T-cell (primary cell): ENCODE data around the gene ACACB. TPM values are rescaled to one million over a fixed set of nuclear protein-coding genes. Genes with fewer than 3 reads are reported as not detected.

Experiments used
- ATAC-seq, 4 experiments: fragments of 200-7000 bp in 3 of 4; fragments of 150-1000 bp in 1 of 4; cut with Tn5 transposase; replicated peaks in 1 of 4; 1 replicate in 3 of 4; 2 replicates in 1 of 4; pipeline ENCODE4 v1.10.0; 2021; ENCODE audit warnings: moderate library complexity in 3 of 4, mild to moderate bottlenecking in 2 of 4, moderate number of reproducible peaks in 1 of 4
- CTCF ChIA-PET, 2 donors: fragments of 300-600 bp; sonication (Branson Sonifier 250); formaldehyde crosslinking; loops; one replicate each; lab custom pipeline; 2022; ENCODE audit warnings: antibody characterized with exemption in 2 of 2; lab: Charles Lee
- POLR2A ChIA-PET, 2 donors: fragments of 300-600 bp; sonication (Branson Sonifier 250); formaldehyde crosslinking; loops; one replicate each; lab custom pipeline; 2022; ENCODE audit warnings: antibody characterized with exemption in 2 of 2; lab: Charles Lee
- DNase-seq, 35 experiments: peaks; one replicate each; pipeline versions ENCODE4 v3.0.0 to v3.0.0-alpha.2; 2013 to 2023
- H3K27ac ChIP-seq: one replicate; pipeline ENCODE4 v1.5.1; 2013; ENCODE audit warnings: low read length
- H3K27me3 ChIP-seq, 2 experiments: replicated peaks in 1 of 2; 1 replicate in 1 of 2; 2 replicates in 1 of 2; pipeline versions ENCODE4 v1.6.1 to v1.7.0; 2013; ENCODE audit warnings: low read length in 1 of 2, mixed read lengths in 1 of 2; ENCODE audit not compliant: control insufficient read depth in 2 of 2, insufficient read depth in 2 of 2; ENCODE audit errors: extremely low read depth in 1 of 2
- H3K36me3 ChIP-seq, 2 donors: 1 replicate in 1 of 2; 2 replicates in 1 of 2; pipeline versions ENCODE4 v1.6.1 to v1.7.0; 2013; ENCODE audit warnings: low read length in 1 of 2; ENCODE audit not compliant: control insufficient read depth in 2 of 2, insufficient read depth in 1 of 2; ENCODE audit errors: extremely low read depth in 1 of 2
- H3K4me1 ChIP-seq, 2 experiments: 1 replicate in 1 of 2; 2 replicates in 1 of 2; pipeline versions ENCODE4 v1.6.1 to v1.7.0; 2013; ENCODE audit warnings: low read length in 2 of 2, mixed read lengths in 1 of 2; ENCODE audit not compliant: insufficient read depth in 2 of 2, control insufficient read depth in 1 of 2; ENCODE audit errors: extremely low read depth in 1 of 2
- H3K4me3 ChIP-seq, 2 donors: 1 replicate in 1 of 2; 2 replicates in 1 of 2; pipeline versions ENCODE4 v1.5.1 to v1.7.0; 2013; ENCODE audit warnings: mild to moderate bottlenecking in 2 of 2, low read length in 1 of 2, moderate library complexity in 1 of 2; ENCODE audit not compliant: control insufficient read depth in 1 of 2; ENCODE audit errors: extremely low read depth in 1 of 2
- H3K9me3 ChIP-seq: 2 replicates; pipeline ENCODE4 v1.7.0; 2013
- H3K27ac Mint-ChIP-seq, 2 donors: one replicate each; pipeline ENCODE4 v1.8.0; 2020 to 2021; ENCODE audit warnings: mild to moderate bottlenecking in 2 of 2, mixed read lengths in 2 of 2
- H3K27me3 Mint-ChIP-seq, 2 donors: one replicate each; pipeline ENCODE4 v1.8.0; 2021 to 2022; ENCODE audit warnings: mixed read lengths in 2 of 2
- H3K36me3 Mint-ChIP-seq: one replicate; pipeline ENCODE4 v1.8.0; 2021; ENCODE audit warnings: mixed read lengths
- H3K4me1 Mint-ChIP-seq, 3 donors: one replicate each; pipeline ENCODE4 v1.8.0; 2020 to 2022; ENCODE audit warnings: mixed read lengths in 3 of 3, mild to moderate bottlenecking in 1 of 3
- H3K4me3 Mint-ChIP-seq, 3 donors: one replicate each; pipeline ENCODE4 v1.8.0; 2020 to 2022; ENCODE audit warnings: mild to moderate bottlenecking in 3 of 3, mixed read lengths in 3 of 3, moderate library complexity in 3 of 3
- H3K9me3 Mint-ChIP-seq, 3 donors: one replicate each; pipeline ENCODE4 v1.8.0; 2020 to 2022; ENCODE audit warnings: mixed read lengths in 3 of 3
- WGBS: methylation state at CpG from one replicate; pipeline ENCODE4 v1.1.5; 2013; ENCODE audit warnings: missing lambda C conversion rate; ENCODE audit not compliant: insufficient coverage; 5-methylcytosine and 5-hydroxymethylcytosine counted together
- total RNA-seq, 35 experiments: library from RNA in 6 of 35; stranded (reverse) in 6 of 35; fragments of 120-200 nt in 1 of 35; gene quantifications; one replicate each; pipeline versions ENCODE4 v1.2.1 to v1.2.4 and lab custom pipeline; 2013 to 2026

The ACACB gene
- total RNA-seq, 5 donors from 2014 or later (not counting 1 experiment from before 2014, with no cell fraction given), result 24.8 to 34.1 (median 32.1) TPM

GRCh38 chr12:109256011-109256410 is 139.6 kb downstream of the ACACB start:
- no peak for ATAC-seq
- H3K4me1 ChIP-seq, result no peaks in the 10 kb centered on the region
- Mint-ChIP-seq H3K9me3 (peaks cover 9 to 18% (median 15%) of the 10 kb centered on the region in 3 donors), H3K27me3 (no peaks in the 10 kb centered on the region), H3K27ac (no peak overlapping the region), H3K4me1 (no peaks in the 10 kb centered on the region), H3K36me3 (peaks cover 56% of the 10 kb centered on the region), H3K4me3 (no peak overlapping the region)
- H3K36me3 ChIP-seq, result peaks cover 0 to 8% of the 10 kb centered on the region in 2 donors
- H3K4me3 ChIP-seq, result no peak overlapping the region
- no peaks in the 10 kb centered on the region for H3K9me3 ChIP-seq
- H3K27ac ChIP-seq, result no peak overlapping the region
- no peak for DNase-seq
- CTCF ChIA-PET, result no interaction called here
- WGBS, result 83% methylated on average over 8 of the region's 8 CpGs
- no peaks in the 10 kb centered on the region for H3K27me3 ChIP-seq
- POLR2A ChIA-PET, result interaction anchor here in 1 of 2 donors (0.6 kb wide), 1 partner anchor 197 kb away, joined by 4 read pairs; no protein-coding TSS in a partner anchor

GRCh38 chr12:109258201-109258600 is 141.8 kb downstream of the ACACB start:
- Mint-ChIP-seq H3K4me3 (no peak overlapping the region), H3K27ac (no peak overlapping the region), H3K27me3 (no peaks in the 10 kb centered on the region), H3K4me1 (no peaks in the 10 kb centered on the region), H3K9me3 (peaks cover 6 to 10% (median 9%) of the 10 kb centered on the region in 3 donors), H3K36me3 (peaks cover 50% of the 10 kb centered on the region)
- WGBS, result 87% methylated on average over 6 of the region's 6 CpGs
- ATAC-seq, result no peak
- POLR2A ChIA-PET, result no interaction called here
- Histone ChIP-seq H3K27ac (no peak overlapping the region), H3K36me3 (peaks cover 0 to 8% of the 10 kb centered on the region in 2 donors), H3K4me3 (no peak overlapping the region), H3K4me1 (no peaks in the 10 kb centered on the region), H3K27me3 (no peaks in the 10 kb centered on the region), H3K9me3 (no peaks in the 10 kb centered on the region)
- DNase-seq, result no peak
- CTCF ChIA-PET, result no interaction called here

- Mint-ChIP-seq H3K36me3 (peaks cover 49% of the 10 kb centered on the region), H3K4me1 (no peaks in the 10 kb centered on the region), H3K9me3 (peaks cover under 1 to 9% (median 2%) of the 10 kb centered on the region in 3 donors), H3K27me3 (no peaks in the 10 kb centered on the region), H3K4me3 (no peak overlapping the region), H3K27ac (no peak overlapping the region)
- no peaks in the 10 kb centered on the region for H3K27me3 ChIP-seq
- 91% methylated on average over 16 of the region's 16 CpGs for WGBS
- ATAC-seq, result no peak
- H3K36me3 ChIP-seq, result peaks cover 0 to 8% of the 10 kb centered on the region in 2 donors
- H3K4me3 ChIP-seq, result no peak overlapping the region
- no peaks in the 10 kb centered on the region for H3K9me3 ChIP-seq
- ChIA-PET POLR2A (no interaction called here), CTCF (no interaction called here)
- DNase-seq, result no peak
- no peaks in the 10 kb centered on the region for H3K4me1 ChIP-seq
- no peak overlapping the region for H3K27ac ChIP-seq
These were observed 142.5 kb downstream of the ACACB start for GRCh38 chr12:109258607-109259544.

- Mint-ChIP-seq H3K9me3 (peaks cover 0 to 5% (median 0%) of the 10 kb centered on the region in 3 donors), H3K4me3 (no peak overlapping the region), H3K4me1 (no peaks in the 10 kb centered on the region), H3K27me3 (no peaks in the 10 kb centered on the region), H3K27ac (no peak overlapping the region), H3K36me3 (peaks cover 48% of the 10 kb centered on the region)
- Histone ChIP-seq H3K4me3 (no peak overlapping the region), H3K9me3 (no peaks in the 10 kb centered on the region), H3K4me1 (no peaks in the 10 kb centered on the region), H3K27me3 (no peaks in the 10 kb centered on the region), H3K27ac (no peak overlapping the region), H3K36me3 (peaks cover 0 to 8% of the 10 kb centered on the region in 2 donors)
- no peak for ATAC-seq
- DNase-seq, result no peak
- ChIA-PET CTCF (interaction anchor here in 1 of 2 donors (0.6 kb wide), 1 partner anchor 155 kb away, joined by 7 read pairs; no protein-coding TSS in a partner anchor), POLR2A (no interaction called here)
- WGBS, result no CpG with 5 or more reads among the region's 1 CpG
These were observed 143.1 kb downstream of the ACACB start for GRCh38 chr12:109259545-109259895.

- H3K27ac Mint-ChIP-seq, result no peak overlapping the region
- no peaks in the 10 kb centered on the region for H3K27me3 Mint-ChIP-seq
- Histone ChIP-seq H3K9me3 (no peaks in the 10 kb centered on the region), H3K4me1 (no peaks in the 10 kb centered on the region), H3K36me3 (peaks cover 5 to 8% of the 10 kb centered on the region in 2 donors), H3K27ac (no peak overlapping the region), H3K27me3 (no peaks in the 10 kb centered on the region), H3K4me3 (no peak overlapping the region)
- ChIA-PET CTCF (no interaction called here), POLR2A (no interaction called here)
- H3K4me1 Mint-ChIP-seq, result no peaks in the 10 kb centered on the region
- WGBS, result no CpG with 5 or more reads among the region's 1 CpG
- H3K36me3 Mint-ChIP-seq, result peaks cover 40% of the 10 kb centered on the region
- ATAC-seq (no peak), DNase-seq (no peak)
- peaks cover 0 to 5% (median 0%) of the 10 kb centered on the region in 3 donors for H3K9me3 Mint-ChIP-seq
- no peak overlapping the region for H3K4me3 Mint-ChIP-seq
These were observed 144.7 kb downstream of the ACACB start for GRCh38 chr12:109261087-109261486.

GRCh38 chr12:109261939-109262338 is 145.6 kb downstream of the ACACB start:
- CTCF ChIA-PET, result interaction anchor here (0.6 to 1.0 kb wide), 2 partner anchors 123 to 149 kb away, joined by 6 to 8 read pairs; no protein-coding TSS in a partner anchor
- H3K36me3 ChIP-seq, result peaks cover 5 to 8% of the 10 kb centered on the region in 2 donors
- H3K36me3 Mint-ChIP-seq, result peaks cover 37% of the 10 kb centered on the region

More at GRCh38 chr12:109261939-109262338, 145.6 kb downstream of the ACACB start:
- no CpG with 5 or more reads among the region's 2 CpGs for WGBS
- DNase-seq (no peak), ATAC-seq (no peak)
- Mint-ChIP-seq H3K27me3 (no peaks in the 10 kb centered on the region), H3K9me3 (peaks cover 0 to 5% (median 0%) of the 10 kb centered on the region in 3 donors), H3K4me1 (no peaks in the 10 kb centered on the region), H3K27ac (no peak overlapping the region), H3K4me3 (no peak overlapping the region)
- H3K27me3 ChIP-seq, result no peaks in the 10 kb centered on the region
- no peaks in the 10 kb centered on the region for H3K4me1 ChIP-seq
- H3K4me3 ChIP-seq, result no peak overlapping the region
- no peak overlapping the region for H3K27ac ChIP-seq
- no peaks in the 10 kb centered on the region for H3K9me3 ChIP-seq
- POLR2A ChIA-PET, result no interaction called here
